NCI-H1417 treated with DMSO at 0.1 percent for 48 hours (cell line): Measurements from ENCODE around the gene CAPN13.
A peak's percentile ranks its signal among the peaks of the same experiment; 100 is the strongest.

Source experiments
- DNase-seq: peaks from one replicate; lab custom pipeline; 2025; lab: John Stamatoyannopoulos, UW

The CAPN13 gene

GRCh38 chr2:30764021-30764800 is 43.0 kb downstream of the CAPN13 start:
- DNase-seq = no peak

DNA sequence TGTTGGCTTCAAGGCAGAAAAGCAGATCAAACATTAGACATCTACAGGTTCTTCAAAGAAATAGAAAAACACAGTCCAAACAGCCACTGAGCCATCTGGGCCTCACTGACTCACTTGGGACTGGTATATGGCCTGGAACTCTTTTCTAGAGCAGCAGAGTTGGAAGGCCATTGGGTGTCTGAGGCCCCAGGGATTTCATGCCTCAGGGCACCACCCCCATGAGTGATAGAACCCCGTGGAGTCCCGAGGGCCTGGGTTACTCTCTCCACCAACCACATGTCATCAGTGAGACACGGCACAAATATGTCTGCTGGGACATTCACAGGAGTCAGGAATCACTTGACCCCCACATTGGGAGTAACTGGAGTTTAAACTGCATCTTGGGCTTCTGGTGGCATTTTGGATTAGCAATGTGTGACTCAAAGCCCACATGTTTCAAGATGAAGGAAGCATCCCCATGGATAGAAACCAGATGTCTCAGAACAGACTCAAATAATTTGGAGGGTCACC is 44.0 kb downstream of the CAPN13 start:
- no peak for DNase-seq

GRCh38 chr2:30761226-30761625 is 46.0 kb downstream of the CAPN13 start:
- DNase-seq = no peak

DNA sequence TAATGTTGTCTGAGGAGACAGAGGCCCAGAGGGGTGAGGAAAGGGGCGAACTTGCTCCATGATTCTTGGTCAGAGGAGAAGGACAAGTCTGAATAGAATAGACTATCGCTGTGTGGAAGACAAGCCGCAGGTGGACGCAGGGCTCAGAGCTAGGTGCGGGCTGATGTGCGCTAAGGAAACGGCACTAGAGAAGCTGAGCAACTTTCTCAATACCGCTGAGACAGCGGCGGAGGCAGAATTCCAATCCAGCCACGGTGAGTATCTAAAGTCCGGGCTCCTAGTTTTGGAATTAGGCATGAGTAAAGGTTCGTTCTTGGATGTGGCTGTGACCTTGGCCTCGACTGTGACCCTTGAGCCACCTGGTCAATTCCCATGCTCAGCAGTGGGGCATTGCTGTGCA is 47.8 kb downstream of the CAPN13 start:
- DNase-seq = no peak

DNA sequence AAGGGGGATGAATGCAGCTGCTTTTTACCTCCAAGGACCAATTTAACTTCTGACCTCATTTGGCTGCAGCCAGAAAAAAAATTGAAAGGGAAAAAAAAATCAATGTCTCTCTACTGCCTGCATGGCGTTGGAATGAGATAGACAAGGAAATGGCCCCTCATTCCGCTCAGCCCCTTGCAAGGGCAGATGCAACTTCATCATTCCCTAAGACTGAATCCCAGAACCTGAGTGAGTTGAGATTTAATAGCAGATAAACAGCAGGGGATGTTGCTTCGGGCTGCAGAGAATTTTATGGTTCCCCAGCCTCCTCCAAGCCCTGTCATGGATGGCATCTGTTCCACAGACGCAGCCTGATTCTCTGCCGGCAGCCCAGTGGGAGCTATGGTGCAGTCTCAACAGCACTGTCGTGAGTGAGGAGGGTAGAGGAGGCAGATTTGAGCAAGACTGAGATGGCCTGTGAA is 49.0 kb downstream of the CAPN13 start:
- DNase-seq = no peak

GRCh38 chr2:30757749-30758148 is 49.5 kb downstream of the CAPN13 start:
- DNase-seq = no peak

GRCh38 chr2:30756971-30757370 is 50.3 kb downstream of the CAPN13 start:
- DNase-seq = no peak

DNA sequence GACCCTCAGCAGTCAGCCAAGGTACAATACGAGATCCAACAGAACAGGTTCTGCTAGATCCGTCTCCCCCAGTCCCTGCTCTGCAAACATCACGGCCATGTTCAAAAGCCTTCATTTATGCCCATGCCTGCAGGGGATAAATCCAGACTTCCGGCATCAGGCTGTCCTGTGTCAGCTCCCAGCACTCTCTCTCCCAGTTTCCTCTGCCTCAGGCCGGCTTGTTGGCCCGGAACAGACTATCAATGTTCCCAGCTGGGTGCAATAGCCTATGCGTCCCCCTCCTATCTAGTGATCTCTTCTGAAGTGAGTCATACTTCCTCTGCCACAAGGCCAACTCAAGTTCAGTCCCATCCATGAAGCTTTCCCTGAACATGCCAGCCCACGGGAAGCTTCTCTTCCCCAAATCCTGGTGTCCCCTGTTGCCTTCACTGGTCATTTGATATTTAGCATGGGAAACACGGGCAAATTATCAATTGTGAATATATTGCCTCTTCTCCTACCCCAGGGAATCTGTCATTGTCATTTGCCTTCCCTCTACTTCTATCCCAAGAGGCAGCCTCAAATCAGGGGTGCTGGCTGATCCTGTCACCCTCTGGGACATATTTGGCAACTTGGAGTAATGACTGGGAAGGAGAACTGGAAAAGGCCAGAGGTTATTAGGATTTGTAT is 51.1 kb downstream of the CAPN13 start:
- no peak for DNase-seq

DNA sequence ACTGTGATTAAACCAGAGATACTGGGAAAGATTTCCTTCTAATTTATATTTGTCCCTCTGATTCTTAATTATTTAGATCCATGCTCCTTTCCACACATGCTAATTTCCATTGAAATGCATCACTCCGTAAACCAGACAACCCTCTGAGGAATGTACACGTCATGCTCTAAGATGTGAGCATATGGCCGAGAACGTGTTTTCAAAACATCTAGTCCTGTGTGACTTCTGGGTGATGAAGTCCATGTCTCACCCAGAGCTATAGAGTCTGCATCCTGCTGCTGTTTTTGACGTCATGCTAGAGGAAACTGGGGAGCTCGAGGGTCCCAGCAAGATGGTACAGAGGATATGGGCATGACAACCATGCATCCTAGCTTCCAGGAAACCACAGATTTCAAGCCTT is 53.6 kb downstream of the CAPN13 start:
- no peak for DNase-seq

- DNase-seq = no peak
Measured at GRCh38 chr2:30752811-30753210, 54.4 kb downstream of the CAPN13 start.

GRCh38 chr2:30747206-30747605 is 60.0 kb downstream of the CAPN13 start:
- no peak for DNase-seq

DNA sequence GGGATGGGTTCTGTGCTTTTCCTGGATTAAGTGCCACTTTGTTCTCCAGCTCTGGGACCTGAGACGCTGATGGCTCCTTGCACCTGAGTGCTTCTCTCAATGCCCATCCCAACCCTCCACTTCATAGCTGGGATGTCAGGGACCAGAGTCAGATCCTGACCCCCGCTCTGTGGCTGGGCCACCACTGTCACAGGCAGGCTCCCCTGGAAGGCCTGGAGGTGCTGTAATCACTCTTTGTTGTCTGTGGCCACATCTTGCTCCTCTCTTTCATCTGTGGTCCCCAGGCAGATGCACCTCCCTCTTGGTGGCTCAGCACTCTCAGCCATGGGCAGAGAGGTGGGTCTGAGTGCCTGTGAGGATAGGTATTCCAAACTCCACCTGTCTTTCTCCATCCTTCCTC is 62.4 kb downstream of the CAPN13 start:
- no peak for DNase-seq

DNA sequence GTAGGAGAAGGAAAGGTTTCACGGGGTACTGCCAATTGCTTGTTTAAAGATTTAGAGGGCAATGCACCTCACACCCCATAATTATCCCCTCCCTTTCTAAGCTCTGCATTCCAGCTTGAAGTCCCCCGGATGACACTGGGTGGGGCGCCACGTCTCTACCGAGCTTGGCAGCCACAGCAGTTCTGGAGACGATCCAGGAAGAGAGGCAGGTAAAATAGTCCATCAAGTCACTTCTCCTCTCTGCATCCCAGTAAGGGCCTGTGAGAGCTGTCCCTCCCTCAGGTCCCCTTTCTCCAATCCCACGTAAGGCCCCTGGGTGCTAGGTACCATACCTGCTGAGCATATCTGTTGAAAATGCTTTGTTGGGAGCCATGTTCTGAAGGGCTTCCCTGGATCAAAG is 65.7 kb downstream of the CAPN13 start:
- DNase-seq = no peak

DNA sequence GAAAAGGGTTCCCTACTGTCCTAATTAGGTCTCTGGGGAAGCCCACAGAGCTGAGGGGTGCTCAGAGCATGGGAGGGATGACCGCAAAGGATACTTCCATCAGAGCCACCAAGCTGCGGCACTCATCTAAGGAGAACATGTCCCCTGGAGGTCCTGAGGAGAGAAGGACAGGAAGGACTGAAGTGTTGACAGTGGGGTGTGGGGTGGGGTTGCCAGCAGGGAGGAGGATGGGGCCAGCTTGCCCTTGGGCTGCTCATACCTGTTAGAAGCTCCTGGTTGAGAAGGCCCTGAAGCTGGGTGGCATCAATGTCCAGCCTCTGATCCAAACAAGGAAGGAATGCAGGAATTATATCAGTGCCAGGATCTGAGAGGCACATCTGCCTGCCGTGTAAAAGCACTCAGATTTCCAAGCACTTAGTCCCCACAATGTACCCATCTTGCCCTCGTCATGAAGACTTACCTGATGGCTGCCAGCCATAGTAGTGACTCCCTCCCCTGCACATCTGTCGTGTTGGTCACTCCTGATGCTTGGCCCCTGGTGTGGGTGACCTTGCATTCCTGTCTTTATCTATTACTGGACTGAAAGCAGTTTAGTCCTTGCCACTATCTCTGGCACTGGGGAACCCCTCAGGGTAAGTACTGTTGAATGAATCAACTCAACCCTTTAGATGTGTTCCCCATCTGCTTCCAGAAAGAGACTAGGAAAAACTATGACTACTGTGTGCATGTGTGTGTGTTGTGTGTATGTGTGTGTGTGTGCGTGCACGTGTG is 68.9 kb downstream of the CAPN13 start:
- no peak for DNase-seq

DNA sequence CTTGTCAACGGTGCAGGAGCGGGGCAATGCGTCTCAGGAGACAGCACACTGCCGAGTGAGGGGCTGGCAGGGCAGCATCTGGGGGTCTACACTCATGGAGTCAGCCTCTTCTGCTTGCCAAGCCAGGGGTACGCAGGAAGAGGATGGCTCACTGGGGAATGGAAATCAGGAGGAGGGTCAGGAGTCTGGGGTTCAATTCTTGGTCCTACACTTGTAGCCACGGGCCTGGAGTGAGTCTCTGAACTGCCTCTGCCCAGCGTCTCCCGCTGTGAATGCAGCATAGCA is 70.0 kb downstream of the CAPN13 start:
- no peak for DNase-seq

GRCh38 chr2:30736461-30737325 is 70.6 kb downstream of the CAPN13 start:
- peak; percentile 77 for DNase-seq

DNA sequence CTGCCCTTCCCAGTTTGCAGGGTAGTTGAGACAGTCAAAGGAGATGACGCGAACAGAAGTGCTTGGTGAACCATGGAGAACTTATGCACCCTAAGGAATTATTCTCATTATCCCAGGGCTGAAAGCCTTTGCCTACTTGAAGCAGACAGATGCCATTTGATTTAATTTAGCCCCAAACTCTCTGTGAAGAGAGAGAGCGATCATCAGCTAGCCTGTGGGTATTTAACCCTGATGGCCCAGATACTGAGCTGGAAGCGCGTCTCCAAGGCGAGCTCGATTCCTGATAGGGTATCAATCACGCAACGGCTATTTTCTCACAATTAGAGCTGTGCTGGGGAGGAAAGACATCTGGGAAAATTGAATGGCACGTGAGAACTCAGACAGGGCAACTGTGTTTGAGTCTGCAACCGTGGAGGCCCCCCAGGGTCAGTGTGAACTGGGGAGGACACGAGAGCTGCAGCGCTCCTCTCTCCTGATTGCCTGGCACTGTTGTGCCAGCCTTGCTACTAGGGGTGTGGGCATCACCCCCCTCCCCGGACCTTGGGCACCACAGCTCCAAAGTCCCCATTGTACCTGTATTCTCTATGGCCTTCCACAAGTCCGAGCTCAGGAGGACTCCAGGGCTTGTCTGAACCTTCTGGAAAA is 73.2 kb downstream of the CAPN13 start:
- DNase-seq = no peak

GRCh38 chr2:30732876-30733275 is 74.4 kb downstream of the CAPN13 start:
- DNase-seq = no peak

GRCh38 chr2:30732376-30732775 is 74.9 kb downstream of the CAPN13 start:
- no peak for DNase-seq

DNA sequence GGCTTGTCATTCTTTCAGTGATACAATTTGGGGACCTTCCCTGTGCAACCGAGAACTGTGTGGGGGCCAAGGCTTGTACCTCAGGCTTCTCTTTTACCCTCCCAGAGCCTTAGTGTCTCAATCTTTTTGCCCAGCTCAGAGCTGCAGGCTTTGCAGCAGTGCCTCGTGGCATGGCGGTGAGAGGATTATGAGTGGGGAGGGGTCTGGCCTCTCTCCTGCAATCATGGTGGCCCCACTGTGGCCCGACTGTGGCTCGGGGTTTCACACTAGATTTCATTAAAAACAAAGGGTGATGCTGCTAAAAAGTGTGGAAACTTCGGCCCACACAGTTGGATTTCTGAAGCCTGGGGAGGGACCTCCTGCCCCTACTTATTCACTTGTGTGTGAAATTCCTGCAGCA is 75.5 kb downstream of the CAPN13 start:
- DNase-seq = no peak
